Smooth muscle cell (in vitro differentiated cells): ENCODE data around the gene MAGEB1. TPM values are rescaled to one million over a fixed set of nuclear protein-coding genes. Genes with fewer than 3 reads are reported as not detected.

Source experiments
- DNase-seq: peaks from one replicate; lab custom pipeline; 2025; ENCODE audit not compliant: unreplicated experiment; lab: John Stamatoyannopoulos, UW
- H2AFZ ChIP-seq: fragments of 200-600 bp; sonication (generic); 2 replicates; pipeline ENCODE4 v1.6.0; 2016; ENCODE audit warnings: antibody characterized with exemption, low read depth, mild to moderate bottlenecking
- H3F3A ChIP-seq: fragments of 200-600 bp; sonication (generic); 2 replicates; pipeline ENCODE4 v1.6.0; 2017; ENCODE audit warnings: antibody characterized with exemption, low read depth
- H3K27ac ChIP-seq: fragments of 200-600 bp; sonication (generic); 2 replicates; pipeline ENCODE4 v1.5.1; 2016; ENCODE audit warnings: low read depth, mild to moderate bottlenecking
- H3K27me3 ChIP-seq: fragments of 200-600 bp; sonication (generic); 2 replicates; pipeline ENCODE4 v1.6.1; 2016; ENCODE audit warnings: low read depth, mild to moderate bottlenecking
- H3K36me3 ChIP-seq: fragments of 200-600 bp; sonication (generic); 2 replicates; pipeline ENCODE4 v1.5.1; 2016; ENCODE audit warnings: low read depth
- H3K4me1 ChIP-seq: fragments of 200-600 bp; sonication (generic); 2 replicates; pipeline ENCODE4 v1.5.1; 2016; ENCODE audit warnings: low read depth
- H3K4me2 ChIP-seq: fragments of 200-600 bp; sonication (generic); 2 replicates; pipeline ENCODE4 v1.6.0; 2016; ENCODE audit warnings: mild to moderate bottlenecking
- H3K4me3 ChIP-seq: fragments of 200-600 bp; sonication (generic); 2 replicates; pipeline ENCODE4 v1.5.1; 2016; ENCODE audit warnings: mild to moderate bottlenecking
- H3K79me2 ChIP-seq: fragments of 200-600 bp; sonication (generic); 2 replicates; pipeline ENCODE4 v1.6.0; 2016; ENCODE audit warnings: low read depth, mild to moderate bottlenecking
- H3K9ac ChIP-seq: fragments of 200-600 bp; sonication (generic); 2 replicates; pipeline ENCODE4 v1.6.0; 2016; ENCODE audit warnings: low read depth
- H3K9me3 ChIP-seq: fragments of 200-600 bp; sonication (generic); replicated peaks from 2 replicates; pipeline ENCODE4 v1.5.1; 2016; ENCODE audit warnings: low read depth
- H4K20me1 ChIP-seq: fragments of 200-600 bp; sonication (generic); 2 replicates; pipeline ENCODE4 v1.6.0; 2016; ENCODE audit warnings: low read depth
- WGBS: methylation state at CpG from one replicate; pipeline ENCODE4 v1.1.7; 2016; ENCODE audit warnings: low lambda C conversion rate; 5-methylcytosine and 5-hydroxymethylcytosine counted together
- polyA plus RNA-seq: library from polyadenylated mRNA; unstranded; fragments of >200 nt; fragmentation: Nextera tagmentation; extraction: Ambion mirVana; gene quantifications from 2 replicates; pipeline ENCODE4 v1.2.1, GENCODE V29; 2016
- total RNA-seq: library from RNA; depleted of rRNA; stranded (reverse); fragments of >200 nt; gene quantifications from 2 replicates; pipeline ENCODE4 v1.2.3, GENCODE V29; 2014
- TF ChIP-seq, protein P1 (sequence below): fragments of 200-600 bp; sonication (generic); IDR thresholded peaks from 2 replicates; pipeline ENCODE4 v1.5.1; 2017; ENCODE audit warnings: borderline replicate concordance, mild to moderate bottlenecking, antibody characterized with exemption; ENCODE audit not compliant: insufficient read depth, poor library complexity, severe bottlenecking

Gene MAGEB1, protein sequence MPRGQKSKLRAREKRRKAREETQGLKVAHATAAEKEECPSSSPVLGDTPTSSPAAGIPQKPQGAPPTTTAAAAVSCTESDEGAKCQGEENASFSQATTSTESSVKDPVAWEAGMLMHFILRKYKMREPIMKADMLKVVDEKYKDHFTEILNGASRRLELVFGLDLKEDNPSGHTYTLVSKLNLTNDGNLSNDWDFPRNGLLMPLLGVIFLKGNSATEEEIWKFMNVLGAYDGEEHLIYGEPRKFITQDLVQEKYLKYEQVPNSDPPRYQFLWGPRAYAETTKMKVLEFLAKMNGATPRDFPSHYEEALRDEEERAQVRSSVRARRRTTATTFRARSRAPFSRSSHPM
- total RNA-seq (not detected in 2 replicates), polyA plus RNA-seq (not detected in 2 replicates)

DNA sequence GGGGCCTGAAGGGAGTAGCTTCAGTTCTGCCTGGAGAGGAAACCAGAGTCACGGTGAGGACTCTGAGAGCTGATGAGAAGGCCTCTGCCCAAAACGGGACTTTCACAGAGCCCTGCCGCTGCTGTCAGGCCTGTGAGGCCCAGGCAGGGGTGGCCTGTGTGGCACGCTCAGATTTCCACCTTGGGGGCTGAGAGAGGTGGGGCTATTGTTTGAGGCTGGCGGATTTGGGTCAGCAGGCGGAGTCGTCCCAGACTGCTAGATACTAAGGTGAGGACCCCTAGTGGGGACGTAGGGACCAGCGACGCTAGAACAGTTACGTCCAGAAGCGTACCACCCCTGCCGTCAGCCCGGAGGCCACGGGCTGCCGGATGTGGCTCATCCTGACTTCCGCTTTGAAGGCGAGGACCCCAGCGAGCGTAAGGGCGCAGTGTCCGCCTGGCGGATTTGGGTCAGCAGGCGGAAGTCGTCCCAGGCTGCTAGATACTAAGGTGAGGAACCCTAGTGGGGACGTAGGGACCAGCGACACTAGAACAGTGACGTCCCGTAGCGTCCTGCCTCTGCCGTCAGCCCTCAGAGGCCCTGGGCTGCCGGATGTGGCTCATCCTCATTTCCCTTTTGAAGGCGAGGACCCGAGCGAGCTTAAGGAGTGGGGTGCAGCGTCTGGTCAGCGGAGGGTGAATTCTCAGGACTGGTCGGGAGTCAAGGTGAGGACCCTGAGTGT is at the start of gene MAGEB1:
TSS of gene MAGEB1 (plus strand) at position 378 of the 721 bp plus-strand sequence. CDS start 3,348 bp downstream, outside the sequence.
- H3K27ac ChIP-seq: no peak within 1 kb of the TSS
- no peak for DNase-seq
- H3K9ac ChIP-seq: no peak within 1 kb of the TSS
- TF ChIP-seq, protein P1, sequence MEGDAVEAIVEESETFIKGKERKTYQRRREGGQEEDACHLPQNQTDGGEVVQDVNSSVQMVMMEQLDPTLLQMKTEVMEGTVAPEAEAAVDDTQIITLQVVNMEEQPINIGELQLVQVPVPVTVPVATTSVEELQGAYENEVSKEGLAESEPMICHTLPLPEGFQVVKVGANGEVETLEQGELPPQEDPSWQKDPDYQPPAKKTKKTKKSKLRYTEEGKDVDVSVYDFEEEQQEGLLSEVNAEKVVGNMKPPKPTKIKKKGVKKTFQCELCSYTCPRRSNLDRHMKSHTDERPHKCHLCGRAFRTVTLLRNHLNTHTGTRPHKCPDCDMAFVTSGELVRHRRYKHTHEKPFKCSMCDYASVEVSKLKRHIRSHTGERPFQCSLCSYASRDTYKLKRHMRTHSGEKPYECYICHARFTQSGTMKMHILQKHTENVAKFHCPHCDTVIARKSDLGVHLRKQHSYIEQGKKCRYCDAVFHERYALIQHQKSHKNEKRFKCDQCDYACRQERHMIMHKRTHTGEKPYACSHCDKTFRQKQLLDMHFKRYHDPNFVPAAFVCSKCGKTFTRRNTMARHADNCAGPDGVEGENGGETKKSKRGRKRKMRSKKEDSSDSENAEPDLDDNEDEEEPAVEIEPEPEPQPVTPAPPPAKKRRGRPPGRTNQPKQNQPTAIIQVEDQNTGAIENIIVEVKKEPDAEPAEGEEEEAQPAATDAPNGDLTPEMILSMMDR: no peak
- no peaks in the 10 kb centered on the region for H3K4me1 ChIP-seq
- 89% methylated on average over 37 of the region's 38 CpGs for WGBS
- no peaks in the 10 kb centered on the region for H3K9me3 ChIP-seq
- no peaks in the 10 kb centered on the region for H4K20me1 ChIP-seq
- no peak within 1 kb of the TSS for H2AFZ ChIP-seq
- no peaks in the 10 kb centered on the region for H3K36me3 ChIP-seq
- H3K4me3 ChIP-seq: no peak within 1 kb of the TSS
- no peaks in the 10 kb centered on the region for H3K79me2 ChIP-seq
- no peaks in the 10 kb centered on the region for H3F3A ChIP-seq
- no peaks in the 10 kb centered on the region for H3K27me3 ChIP-seq
- no peak within 1 kb of the TSS for H3K4me2 ChIP-seq

DNA sequence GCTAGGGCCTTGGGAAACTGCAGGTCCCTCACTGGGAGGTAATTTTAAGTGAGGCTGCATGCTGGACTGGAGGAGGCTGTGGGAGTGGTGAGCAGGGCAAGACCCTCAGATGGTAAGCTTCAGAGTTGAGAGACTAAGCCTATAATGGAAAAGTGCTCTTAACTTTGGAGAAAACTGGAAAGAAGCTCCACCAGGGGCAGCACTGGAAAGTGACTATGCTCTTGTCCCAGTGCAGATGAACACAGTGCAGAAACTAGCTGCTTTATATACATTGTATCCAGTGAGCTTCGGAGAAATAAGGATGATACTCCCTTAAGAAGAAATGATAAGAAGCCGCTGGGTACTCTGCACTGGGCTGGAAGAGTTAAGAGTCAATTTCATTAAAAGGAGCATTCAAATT is 34.8 kb upstream of the MAGEB1 start:
- Histone ChIP-seq H3K4me1 (no peaks in the 10 kb centered on the region), H3K27ac (no peak overlapping the region), H3K9me3 (no peaks in the 10 kb centered on the region), H3K9ac (no peak overlapping the region), H3K36me3 (no peaks in the 10 kb centered on the region), H3F3A (no peaks in the 10 kb centered on the region), H4K20me1 (no peaks in the 10 kb centered on the region), H3K79me2 (no peaks in the 10 kb centered on the region), H3K4me3 (no peak overlapping the region), H3K4me2 (no peak overlapping the region), H3K27me3 (no peaks in the 10 kb centered on the region), H2AFZ (no peak overlapping the region)
- WGBS: 69% methylated on average over 2 of the region's 2 CpGs
- TF ChIP-seq, protein P1: no peak
- no peak for DNase-seq

DNA sequence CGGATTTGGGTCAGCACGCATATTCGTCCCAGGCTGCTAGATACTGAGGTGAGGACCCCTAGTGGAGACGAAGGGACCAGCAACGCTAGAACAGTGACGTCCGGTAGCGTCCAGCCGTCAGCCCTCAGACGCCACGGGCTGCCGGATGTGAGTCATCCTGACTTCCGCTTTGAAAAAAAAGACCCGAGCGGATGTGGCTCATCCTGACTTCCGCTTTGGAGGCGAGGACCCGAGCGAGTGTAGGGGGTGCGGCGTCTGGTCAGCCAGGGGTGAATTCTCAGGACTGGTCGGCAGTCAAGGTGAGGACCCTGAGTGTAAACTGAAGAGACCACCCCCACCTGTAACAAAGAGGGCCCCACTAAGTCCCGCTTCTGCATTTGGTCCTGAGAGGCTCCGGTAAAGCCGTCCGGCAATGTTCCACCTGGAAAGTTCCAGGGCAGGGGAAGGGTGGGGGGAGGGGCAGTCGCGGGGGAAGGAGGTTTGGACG is 31.5 kb upstream of the MAGEB1 start, which contains the start of gene MAGEB2:
TSS of gene MAGEB2 (plus strand) at position 207 of the 487 bp plus-strand sequence. CDS start 3,018 bp downstream, outside the sequence.
- Histone ChIP-seq H3K27ac (no peak within 1 kb of the TSS), H3K4me1 (no peaks in the 10 kb centered on the region), H2AFZ (no peak within 1 kb of the TSS), H3K36me3 (no peaks in the 10 kb centered on the region), H4K20me1 (no peaks in the 10 kb centered on the region), H3F3A (no peaks in the 10 kb centered on the region), H3K9me3 (no peaks in the 10 kb centered on the region), H3K4me3 (no peak within 1 kb of the TSS), H3K9ac (no peak within 1 kb of the TSS), H3K27me3 (no peaks in the 10 kb centered on the region), H3K4me2 (no peak within 1 kb of the TSS), H3K79me2 (no peaks in the 10 kb centered on the region)
- TF ChIP-seq, protein P1: no peak
- WGBS: 85% methylated on average over 29 of the region's 29 CpGs
- no peak for DNase-seq
